Measurements from ENCODE around the gene EIF2S2.

Gene EIF2S2

GRCh38 chr20:34058831-34059230 is 53.2 kb downstream of the EIF2S2 start:
- no peak for DNase-seq

- no peak for DNase-seq
These were observed 56.8 kb downstream of the EIF2S2 start for GRCh38 chr20:34055290-34055689.

- no peak for DNase-seq
These were observed 59.6 kb downstream of the EIF2S2 start for GRCh38 chr20:34052414-34052813.

GRCh38 chr20:34049897-34050695 is 61.9 kb downstream of the EIF2S2 start:
- DNase-seq: no peak

GRCh38 chr20:34049389-34049788 is 62.7 kb downstream of the EIF2S2 start:
- no peak for DNase-seq

GRCh38 chr20:34047917-34048316 is 64.1 kb downstream of the EIF2S2 start:
- no peak for DNase-seq

- DNase-seq: no peak
These were observed 64.9 kb downstream of the EIF2S2 start for GRCh38 chr20:34047010-34047687.

- no peak for DNase-seq
These were observed 65.9 kb downstream of the EIF2S2 start for GRCh38 chr20:34045930-34046725.

- DNase-seq: no peak
These were observed 66.7 kb downstream of the EIF2S2 start for GRCh38 chr20:34045294-34045693.

- no peak for DNase-seq
These were observed 69.0 kb downstream of the EIF2S2 start for GRCh38 chr20:34043025-34043424.

GRCh38 chr20:34042262-34042661 is 69.8 kb downstream of the EIF2S2 start:
- DNase-seq: no peak

GRCh38 chr20:34041226-34041625 is 70.8 kb downstream of the EIF2S2 start:
- no peak for DNase-seq

GRCh38 chr20:34040300-34040995 is 71.6 kb downstream of the EIF2S2 start:
- no peak for DNase-seq

All from fibroblast of upper back skin (primary cell).